ENCODE measurements around the gene MAP4K4. TPM values are rescaled to one million over a fixed set of nuclear protein-coding genes. Genes with fewer than 3 reads are reported as not detected.

The MAP4K4 gene
- total RNA-seq, 1 donor from 2014 or later: 115 TPM

GRCh38 chr2:101841679-101842327 lies 144.3 kb downstream of the MAP4K4 start:
- no peak for TF ChIP-seq CTCF (conservative IDR thresholded peaks at IDR 0.05; ENCODE audit: low read depth, low read length)
- no peak overlapping the region for H3K4me3 ChIP-seq (ENCODE audit: low read depth, low read length)
- DNase-seq (ENCODE audit: low read depth): no peak

- no peak for DNase-seq (ENCODE audit: low read depth)
- H3K4me3 ChIP-seq (ENCODE audit: low read depth, low read length): no peak overlapping the region
- TF ChIP-seq CTCF (conservative IDR thresholded peaks at IDR 0.05; ENCODE audit: low read depth, low read length): no peak
Measured at GRCh38 chr2:101842471-101842870, 145.0 kb downstream of the MAP4K4 start.

- no peak for DNase-seq (ENCODE audit: low read depth)
- no peak overlapping the region for H3K4me3 ChIP-seq (ENCODE audit: low read depth, low read length)
- TF ChIP-seq CTCF (conservative IDR thresholded peaks at IDR 0.05; ENCODE audit: low read depth, low read length): no peak
Measured at GRCh38 chr2:101843048-101843447, 145.5 kb downstream of the MAP4K4 start.

GRCh38 chr2:101843471-101843870 lies 146.0 kb downstream of the MAP4K4 start:
- no peak overlapping the region for H3K4me3 ChIP-seq (ENCODE audit: low read depth, low read length)
- TF ChIP-seq CTCF (conservative IDR thresholded peaks at IDR 0.05; ENCODE audit: low read depth, low read length): no peak
- DNase-seq (ENCODE audit: low read depth): no peak

GRCh38 chr2:101844055-101844635 lies 146.6 kb downstream of the MAP4K4 start:
- H3K4me3 ChIP-seq (ENCODE audit: low read depth, low read length): no peak overlapping the region
- DNase-seq (ENCODE audit: low read depth): no peak
- no peak for TF ChIP-seq CTCF (conservative IDR thresholded peaks at IDR 0.05; ENCODE audit: low read depth, low read length)

GRCh38 chr2:101846973-101847372 lies 149.5 kb downstream of the MAP4K4 start:
- H3K4me3 ChIP-seq (ENCODE audit: low read depth, low read length): no peak overlapping the region

More at GRCh38 chr2:101846973-101847372, 149.5 kb downstream of the MAP4K4 start:
- TF ChIP-seq CTCF (conservative IDR thresholded peaks at IDR 0.05; ENCODE audit: low read depth, low read length): no peak
- no peak for DNase-seq (ENCODE audit: low read depth)

All from epithelial cell of proximal tubule (primary cell).